Measurements from ENCODE around the gene MINDY1.

The MINDY1 gene, protein sequence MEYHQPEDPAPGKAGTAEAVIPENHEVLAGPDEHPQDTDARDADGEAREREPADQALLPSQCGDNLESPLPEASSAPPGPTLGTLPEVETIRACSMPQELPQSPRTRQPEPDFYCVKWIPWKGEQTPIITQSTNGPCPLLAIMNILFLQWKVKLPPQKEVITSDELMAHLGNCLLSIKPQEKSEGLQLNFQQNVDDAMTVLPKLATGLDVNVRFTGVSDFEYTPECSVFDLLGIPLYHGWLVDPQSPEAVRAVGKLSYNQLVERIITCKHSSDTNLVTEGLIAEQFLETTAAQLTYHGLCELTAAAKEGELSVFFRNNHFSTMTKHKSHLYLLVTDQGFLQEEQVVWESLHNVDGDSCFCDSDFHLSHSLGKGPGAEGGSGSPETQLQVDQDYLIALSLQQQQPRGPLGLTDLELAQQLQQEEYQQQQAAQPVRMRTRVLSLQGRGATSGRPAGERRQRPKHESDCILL

DNA sequence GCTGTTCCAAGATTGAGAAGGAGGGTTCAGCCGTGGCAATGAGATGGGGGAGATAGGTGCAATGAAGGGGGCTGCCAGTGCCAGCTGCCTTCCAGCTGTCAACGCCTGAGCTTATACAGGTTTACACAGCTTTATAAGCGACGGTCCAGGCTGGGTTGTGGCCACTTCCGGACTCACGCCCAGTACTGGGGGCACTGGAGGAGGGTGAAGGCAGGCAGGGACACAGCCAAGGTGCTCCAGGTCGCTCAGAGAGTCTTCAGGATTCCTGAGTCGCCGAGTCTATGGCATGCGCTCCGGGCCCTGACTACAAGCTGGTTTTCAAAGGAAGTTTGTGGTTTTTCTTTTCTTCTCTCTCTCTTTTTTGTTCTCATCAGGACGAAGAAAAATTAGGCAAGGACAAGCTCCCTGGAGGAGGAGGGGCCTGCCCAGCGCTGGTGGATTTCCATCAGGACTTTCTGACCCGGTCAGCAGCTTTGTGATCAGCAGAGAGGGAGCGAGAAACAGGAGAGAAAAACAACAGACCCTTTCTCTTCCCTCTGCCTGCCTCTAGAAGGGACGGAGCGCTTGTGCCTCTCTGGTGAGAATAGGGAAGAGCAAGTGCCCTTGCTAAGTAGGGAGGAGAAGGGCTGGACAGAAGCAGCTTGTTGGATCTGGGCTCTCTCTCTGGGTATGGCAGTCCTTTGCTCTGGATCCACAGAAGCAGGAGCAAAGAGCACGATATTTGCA is at the start of gene MINDY1:
TSS of gene MINDY1 (minus strand) at position 576 of the 726 bp plus-strand sequence. CDS start 4,285 bp downstream, outside the sequence.
- no peak for DNase-seq

DNA sequence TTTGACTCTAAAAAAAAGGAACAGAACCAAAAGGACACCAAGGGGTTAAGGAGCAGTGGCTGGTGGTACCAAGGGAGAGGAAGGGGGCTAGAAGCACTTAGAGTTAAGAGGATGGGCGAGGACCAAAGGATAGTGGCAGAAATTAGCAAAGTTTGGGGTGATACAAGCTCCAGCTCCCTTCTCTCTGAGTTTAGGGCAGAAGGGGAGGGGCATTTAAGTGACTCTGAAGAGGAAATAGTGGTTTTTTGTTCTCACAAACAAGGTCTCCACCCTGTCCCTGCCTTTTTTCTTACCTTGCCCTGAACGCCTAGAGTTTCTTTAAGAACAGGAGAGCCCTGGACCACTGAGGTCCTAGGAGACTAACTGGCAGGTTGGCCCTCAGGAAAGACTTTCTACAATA is 49.4 kb upstream of the MINDY1 start:
- DNase-seq, result peak; percentile 48

DNA sequence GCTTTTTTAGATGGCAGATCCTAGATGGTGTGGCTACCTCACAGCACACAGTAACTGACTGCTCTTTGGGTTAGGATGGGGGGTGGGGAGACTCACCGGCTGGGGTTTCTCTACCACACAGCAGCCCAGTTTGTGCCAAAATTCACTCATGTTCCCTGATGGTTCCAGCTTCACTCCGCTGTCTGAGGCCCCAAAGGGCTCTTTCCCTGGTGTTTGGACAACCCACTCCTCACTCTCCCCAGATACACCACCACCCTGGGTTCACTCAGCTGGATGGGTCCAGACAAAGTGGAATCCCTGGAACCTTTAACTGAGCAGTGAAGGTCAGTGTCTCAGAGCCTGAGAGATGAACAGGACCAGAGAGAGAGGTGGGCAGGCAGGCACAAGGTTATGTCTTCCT is 48.9 kb upstream of the MINDY1 start:
- no peak for DNase-seq

DNA sequence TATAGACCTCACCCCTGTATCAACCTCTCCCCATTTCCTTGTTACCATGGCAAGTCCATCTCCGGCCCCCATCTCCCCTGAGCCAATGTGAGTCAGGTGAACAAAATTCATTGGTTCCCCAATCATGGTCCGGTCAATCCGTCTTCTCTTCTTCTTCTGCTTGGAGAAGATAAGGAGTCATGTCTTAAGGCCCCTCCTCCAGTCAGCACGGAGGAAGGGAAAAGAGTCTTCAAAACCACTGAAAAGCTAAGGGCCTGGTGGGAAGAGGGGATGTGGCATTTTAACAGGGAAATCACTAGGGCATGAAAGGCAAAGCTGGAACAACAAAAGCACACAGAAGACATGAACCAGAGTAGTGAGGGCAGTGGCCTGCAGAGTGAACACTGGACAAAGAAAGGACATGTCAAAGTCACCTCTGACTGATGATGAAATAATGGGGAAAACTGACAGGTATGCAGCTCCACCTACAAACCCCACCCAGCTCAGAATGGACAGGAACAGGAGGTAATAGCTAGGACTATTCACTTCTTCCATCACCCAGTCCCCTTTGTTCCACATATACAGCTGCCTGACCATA is 48.4 kb upstream of the MINDY1 start:
- DNase-seq, result no peak

DNA sequence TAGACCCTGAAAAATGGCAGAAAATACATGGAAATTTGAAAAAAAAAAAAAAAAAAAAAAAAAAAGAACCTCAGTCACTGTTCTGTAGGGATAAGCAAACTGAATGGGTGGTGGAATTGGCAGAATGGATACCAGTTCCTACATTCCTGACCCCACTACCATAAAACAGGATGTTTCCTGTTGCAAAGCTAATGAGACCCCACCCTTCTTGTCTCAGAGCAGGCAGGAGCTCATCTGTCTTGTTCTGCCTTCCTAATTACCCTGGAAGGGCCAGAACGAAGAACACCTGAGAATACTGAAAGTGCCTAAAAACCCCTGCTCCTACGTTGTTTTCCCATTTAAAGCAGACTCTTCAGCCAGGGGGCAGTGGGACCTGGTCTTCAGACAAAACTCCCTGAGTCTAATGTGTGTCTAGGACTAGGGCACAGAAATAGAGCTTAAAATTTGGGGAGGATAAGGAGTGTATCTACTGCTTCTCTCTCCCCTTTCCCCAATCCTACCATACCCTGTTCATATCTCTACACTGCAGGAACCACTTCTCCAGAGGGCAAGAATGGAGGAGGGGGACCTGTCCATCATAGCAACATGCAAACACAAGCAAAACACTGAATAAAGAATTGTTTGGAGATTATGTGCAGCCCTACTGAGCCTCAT is 44.8 kb upstream of the MINDY1 start:
- DNase-seq, result no peak

DNA sequence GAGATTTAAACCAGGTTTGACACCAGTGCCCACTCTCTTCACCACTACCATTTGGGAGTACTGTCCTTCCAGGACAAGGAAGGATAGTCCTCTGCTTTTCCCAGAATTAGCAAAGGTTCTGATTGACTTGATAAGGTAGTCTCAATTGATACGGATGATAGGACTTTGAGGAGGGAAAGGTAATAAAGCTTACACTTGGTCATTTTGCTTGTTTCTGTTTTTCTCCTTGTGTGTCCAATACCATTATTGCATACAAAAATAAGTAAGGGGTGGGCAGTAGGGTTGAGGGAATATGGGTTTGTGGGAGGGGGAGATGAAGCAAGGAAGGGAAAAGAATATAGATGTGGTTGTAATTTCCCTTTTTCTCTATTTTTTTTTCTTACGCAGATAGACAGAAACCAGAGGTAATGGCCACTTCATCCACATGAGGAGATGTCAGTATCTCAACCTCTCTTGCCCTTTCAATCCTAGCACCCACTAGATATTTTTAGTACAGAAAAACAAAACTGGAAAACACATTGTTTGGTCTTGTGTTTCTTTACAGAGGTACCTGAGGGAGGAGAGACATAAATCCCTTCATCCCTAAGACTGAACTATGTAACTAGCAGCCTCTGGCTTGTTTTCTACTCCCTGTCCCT is 43.5 kb upstream of the MINDY1 start:
- no peak for DNase-seq

DNA sequence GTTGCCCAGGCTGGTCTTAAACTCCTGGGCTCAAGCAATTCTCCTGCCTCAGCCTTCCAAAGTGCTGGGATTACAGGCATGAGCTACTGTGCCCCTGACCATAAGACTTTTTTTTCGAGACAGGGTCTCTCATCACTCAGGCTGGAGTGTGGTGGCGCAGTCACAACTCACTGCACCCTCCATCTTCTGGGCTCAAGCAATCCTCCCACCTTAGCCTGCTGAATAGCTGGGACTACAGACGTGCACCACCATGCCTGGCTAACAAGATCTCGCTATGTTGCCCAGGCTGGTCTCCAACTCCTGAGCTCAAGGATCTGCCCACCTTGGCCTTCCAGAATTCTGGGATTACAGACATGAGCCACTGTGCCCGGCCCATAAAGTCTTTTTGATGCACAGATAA is 42.8 kb upstream of the MINDY1 start:
- no peak for DNase-seq

DNA sequence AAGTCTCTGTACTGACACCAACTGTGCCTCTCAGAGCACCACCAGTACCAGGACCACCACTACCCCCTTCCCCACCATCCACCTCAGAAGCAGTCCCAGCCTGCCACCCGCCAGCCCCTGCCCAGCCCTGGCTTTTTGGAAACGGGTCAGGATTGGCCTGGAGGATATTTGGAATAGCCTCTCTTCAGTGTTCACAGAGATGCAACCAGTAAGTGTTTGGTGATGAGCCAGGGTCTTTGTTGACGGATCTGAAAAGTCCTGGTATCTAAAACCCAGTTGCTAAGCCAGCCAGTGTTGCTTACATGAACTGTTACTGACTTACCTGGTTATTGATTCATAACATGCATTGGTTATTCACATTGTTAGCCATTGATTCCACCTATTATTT is 41.9 kb upstream of the MINDY1 start:
- no peak for DNase-seq

DNA sequence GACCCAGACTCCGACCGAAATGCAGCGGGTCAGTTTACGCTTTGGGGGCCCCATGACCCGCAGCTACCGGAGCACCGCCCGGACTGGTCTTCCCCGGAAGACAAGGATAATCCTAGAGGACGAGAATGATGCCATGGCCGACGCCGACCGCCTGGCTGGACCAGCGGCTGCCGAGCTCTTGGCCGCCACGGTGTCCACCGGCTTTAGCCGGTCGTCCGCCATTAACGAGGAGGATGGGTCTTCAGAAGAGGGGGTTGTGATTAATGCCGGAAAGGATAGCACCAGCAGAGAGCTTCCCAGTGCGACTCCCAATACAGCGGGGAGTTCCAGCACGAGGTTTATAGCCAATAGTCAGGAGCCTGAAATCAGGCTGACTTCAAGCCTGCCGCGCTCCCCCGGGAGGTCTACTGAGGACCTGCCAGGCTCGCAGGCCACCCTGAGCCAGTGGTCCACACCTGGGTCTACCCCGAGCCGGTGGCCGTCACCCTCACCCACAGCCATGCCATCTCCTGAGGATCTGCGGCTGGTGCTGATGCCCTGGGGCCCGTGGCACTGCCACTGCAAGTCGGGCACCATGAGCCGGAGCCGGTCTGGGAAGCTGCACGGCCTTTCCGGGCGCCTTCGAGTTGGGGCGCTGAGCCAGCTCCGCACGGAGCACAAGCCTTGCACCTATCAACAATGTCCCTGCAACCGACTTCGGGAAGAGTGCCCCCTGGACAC is 41.4 kb upstream of the MINDY1 start:
- peak; percentile 59 for DNase-seq

DNA sequence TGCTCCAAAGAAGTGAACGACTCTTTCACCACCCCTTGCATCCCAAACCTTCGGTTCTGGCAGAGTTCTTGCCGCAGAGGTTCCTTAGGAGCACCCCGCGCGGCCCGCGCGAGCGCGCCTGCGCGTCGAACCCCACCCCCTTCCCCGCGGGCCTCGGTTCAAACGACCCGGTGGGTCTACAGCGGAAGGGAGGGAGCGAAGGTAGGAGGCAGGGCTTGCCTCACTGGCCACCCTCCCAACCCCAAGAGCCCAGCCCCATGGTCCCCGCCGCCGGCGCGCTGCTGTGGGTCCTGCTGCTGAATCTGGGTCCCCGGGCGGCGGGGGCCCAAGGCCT is 40.9 kb upstream of the MINDY1 start, which contains the start of gene C1orf56:
TSS of gene C1orf56 (plus strand) at position 161 of the 334 bp plus-strand sequence. CDS start at position 258, 97 bp downstream.
- peak; percentile 65 for DNase-seq

DNA sequence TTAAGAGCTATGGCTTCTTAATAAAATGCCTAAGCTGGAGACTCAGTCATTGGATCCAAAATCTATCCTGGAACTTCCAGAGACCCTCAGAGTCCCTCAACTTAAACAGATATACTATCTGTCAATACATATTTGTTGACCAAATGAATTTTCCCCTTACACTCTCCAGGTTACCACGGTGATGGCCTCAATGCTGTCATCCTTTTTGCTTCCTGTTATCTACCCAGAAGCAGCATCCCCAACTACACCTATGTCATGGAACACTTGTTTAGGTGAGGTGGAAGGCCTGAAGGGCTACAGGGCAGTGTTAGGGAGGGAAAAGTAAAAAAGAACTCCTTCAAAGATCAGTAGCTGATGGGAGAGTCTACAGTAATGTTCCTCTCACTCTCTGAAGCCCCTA is 36.5 kb upstream of the MINDY1 start:
- DNase-seq, result no peak

DNA sequence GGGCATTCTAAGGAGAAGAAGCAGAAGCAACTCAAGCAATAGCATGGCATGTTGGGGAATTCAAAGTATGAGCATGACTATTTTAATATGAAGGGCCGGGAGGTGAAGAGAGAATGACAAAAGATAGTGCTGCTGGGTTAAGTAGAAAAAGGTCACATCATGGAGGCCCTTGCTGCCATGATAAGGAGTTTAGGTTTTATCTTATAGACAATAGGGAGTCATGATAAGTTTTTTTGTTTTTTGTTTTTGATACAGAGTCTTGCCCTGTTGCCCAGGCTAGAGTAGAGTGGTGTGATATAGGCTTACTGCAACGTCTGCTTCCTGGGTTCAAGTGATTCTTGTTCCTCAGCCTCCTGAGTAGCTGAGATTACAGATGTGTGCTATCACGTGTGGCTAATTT is 32.8 kb upstream of the MINDY1 start:
- no peak for DNase-seq

DNA sequence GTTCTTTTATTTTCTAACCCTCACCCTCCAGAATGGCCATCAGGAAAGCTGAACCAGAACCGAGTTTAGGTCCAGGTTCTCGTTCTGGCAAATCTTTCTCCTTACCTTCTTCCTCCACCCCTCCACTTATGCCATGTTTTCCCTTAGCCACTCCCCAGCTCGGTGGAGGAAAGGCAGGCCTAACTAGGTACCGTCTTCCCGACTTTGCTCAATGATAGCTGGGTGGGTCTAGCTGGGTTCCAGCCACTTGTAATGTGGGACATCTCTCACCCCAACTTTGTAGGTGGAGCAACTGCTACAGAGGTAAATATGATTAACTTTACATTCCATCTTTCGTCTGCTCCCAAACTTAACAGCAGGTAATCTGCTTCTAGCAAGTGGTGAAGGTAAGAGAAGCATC is 30.3 kb upstream of the MINDY1 start:
- no peak for DNase-seq

DNA sequence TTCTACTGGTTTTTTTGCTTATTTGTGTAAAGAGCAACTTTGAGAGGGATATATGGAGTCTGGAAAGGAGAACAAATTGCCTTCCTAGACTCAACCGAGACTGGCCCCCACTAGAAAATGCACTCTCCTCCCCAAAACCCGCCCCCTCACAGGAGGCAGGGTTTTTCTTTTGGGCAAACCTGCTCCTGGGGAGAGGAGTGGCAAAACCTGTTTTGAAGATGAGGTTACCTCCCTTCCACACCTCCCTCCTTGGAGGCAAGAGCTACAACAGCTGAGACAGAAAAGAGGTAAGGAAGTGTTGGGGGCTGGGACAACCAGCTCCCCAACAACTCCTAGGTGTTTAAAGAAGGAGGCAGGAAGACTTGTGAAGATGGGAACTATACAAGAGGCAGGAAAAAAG is 29.7 kb upstream of the MINDY1 start, which contains the start of gene BNIPL:
TSS of gene BNIPL (plus strand) at position 231 of the 400 bp plus-strand sequence. CDS start at position 371, 140 bp downstream.
- no peak for DNase-seq

DNA sequence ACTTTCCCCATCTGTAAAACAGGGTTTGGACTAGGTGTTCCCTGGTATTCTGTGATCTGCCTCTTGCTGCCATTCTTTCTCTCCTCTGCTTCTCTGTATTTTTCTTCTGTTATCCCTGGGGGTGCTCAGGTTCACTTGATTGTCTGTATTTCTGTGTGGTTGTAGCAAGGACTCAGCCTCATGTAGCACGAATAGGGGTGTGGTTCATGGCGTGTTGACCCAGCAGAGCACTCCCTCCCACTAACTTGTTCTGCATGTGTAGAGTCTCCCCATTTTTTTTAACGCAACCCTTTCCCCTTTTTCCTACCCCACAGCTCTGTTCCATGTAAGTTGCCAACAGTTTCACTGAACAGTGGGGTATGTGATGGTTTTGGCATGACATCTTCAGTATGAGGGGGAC is 28.5 kb upstream of the MINDY1 start:
- no peak for DNase-seq

DNA sequence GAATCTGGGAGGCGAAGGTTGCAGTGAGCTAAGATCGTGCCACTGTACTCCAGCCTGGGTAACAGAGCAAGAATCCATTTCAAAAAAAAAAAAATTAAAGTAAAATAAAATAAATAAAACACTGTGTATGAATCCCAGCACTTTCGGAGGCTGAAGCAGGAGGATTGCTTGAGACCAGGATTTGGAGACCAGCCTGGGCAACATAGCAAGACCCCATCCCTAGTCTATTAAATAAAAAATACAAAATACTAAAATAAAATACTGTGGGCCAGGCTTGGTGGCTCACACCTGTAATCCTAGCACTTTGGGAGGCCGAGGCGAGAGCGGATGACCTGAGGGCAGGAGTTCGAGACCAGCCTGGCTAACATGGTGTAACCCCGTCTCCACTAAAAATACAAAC is 25.5 kb upstream of the MINDY1 start:
- DNase-seq, result no peak

DNA sequence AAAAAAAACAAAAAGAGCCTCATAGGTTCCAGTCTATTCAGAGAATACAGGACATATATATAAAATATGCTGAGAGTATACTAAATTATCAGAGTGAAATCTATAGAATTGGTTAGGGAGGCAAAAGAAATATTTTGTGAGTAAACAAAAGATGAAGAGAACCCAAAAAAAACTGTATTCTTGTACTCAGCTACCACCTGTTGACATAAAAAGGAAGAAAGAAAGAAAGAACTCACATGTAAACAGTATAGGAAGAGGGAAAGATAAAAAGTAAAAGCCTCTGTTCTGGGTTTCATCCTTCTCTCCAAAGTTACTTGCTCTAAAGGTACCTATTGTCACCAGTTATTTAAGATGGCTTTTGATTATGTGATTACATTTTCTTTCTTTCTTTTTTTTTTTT is 19.8 kb upstream of the MINDY1 start:
- DNase-seq, result no peak

DNA sequence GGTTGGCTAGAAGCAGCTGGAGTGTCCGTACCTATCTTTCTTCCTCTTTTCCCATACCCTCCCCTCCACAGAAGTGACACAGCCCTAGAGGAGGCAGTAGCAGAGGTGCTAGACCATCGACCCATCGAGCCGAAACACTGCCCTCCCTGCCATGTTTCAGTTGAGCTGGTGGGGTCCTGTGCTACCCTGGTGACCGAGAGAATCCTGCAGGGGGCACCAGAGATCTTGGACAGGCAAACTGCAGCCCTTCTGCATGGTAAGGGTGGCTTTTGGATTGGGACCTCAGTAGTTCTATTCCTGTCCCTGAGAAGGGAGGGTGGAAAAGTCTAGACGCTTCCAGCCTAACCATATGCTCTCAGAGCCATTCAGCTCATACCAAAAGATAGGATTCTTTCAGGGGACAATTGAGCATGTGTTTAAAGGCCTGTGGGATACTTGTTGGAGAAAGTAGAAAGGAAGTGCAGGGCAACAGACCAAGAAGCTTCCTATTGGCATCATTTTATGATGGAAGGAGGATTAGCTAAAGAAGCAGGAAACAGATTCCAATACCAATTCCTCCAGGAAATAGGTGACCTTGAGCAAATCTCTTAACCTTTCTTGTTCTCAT is 17.9 kb upstream of the MINDY1 start:
- peak; percentile 91 for DNase-seq

DNA sequence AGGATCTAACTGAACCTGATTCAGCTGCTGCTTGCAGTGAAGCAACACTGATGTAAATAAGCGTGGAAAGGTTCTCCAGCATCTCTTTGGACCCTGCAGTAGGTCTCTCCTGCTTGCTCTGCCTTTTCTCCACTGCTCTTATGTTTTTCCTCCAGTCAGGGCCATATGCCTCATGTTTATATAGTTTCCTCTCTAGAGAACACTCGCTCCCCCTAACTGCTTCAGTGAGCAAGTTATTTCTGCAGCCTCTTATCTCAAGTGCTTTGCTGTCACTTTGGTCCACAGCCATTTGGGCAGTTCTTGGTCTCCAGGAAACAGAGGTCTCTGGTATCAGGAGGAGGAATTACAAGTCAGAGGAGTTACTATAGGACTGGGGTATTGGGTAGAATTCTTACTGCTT is 6.8 kb upstream of the MINDY1 start:
- DNase-seq, result no peak

DNA sequence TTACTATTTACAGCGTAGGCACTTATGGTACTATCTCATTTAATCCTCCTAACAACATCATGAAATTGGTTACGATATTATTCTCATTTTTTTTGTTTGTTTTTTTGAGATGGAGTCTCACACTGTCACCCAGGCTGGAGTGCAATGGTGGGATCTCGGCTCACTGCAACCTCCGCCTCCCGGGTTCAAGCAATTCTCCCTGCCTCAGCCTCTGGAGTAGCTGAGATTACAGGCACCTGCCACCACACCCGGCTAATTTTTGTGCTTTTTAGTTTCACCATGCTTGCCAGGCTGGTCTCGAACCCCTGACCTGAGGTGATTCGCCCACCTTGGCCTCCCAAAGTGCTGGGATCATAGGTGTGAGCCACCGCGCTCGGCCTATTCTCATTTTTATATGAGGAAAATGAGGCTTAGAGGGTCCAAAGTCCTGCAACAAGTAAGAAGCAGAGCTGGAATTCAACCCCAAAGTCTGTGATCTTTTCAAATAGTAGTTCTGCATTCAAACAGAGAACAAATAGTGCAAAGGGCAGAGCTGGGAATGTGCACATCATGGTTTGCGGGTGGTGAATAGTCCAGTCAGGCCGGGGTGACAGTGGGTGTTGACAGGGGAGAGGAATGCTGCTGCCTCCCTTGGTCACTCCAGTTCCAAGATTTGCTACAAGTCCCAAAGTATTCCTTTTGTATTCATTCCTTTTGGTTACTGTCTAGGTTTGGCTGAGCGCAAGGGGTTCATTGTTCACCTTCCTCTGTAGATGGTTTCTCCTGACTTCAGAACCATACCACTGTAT is 6.2 kb upstream of the MINDY1 start:
- no peak for DNase-seq

Measured in activated gamma-delta T cell treated with Interleukin-2 at 50 U/mL for 16 hours (primary cell).